ENCODE results near the gene INO80. TPM values are rescaled to one million over a fixed set of nuclear protein-coding genes. Genes with fewer than 3 reads are reported as not detected.

INO80 gene
- total and polyA plus RNA-seq, 2 donors (not counting 3 experiments of a cell fraction or from before 2014, with no cell fraction given): 5.7 to 29.1 TPM

GRCh38 chr15:40958723-40959122, 157.4 kb downstream of the INO80 start:
- FAIRE-seq (no peak), DNase-seq (ENCODE audit: low read depth, low spot score) (no peak)
- Histone ChIP-seq H3K79me2 (ENCODE audit: control insufficient read depth, insufficient read depth, low read length) (no peaks in the 10 kb centered on the region), H3K9me1 (replicated peaks; ENCODE audit: control insufficient read depth, extremely low read depth, insufficient read depth, low read length) (no peaks in the 10 kb centered on the region), H3K4me3 (replicated peaks in 1 of 3; ENCODE audit: insufficient read depth in 1 of 3, low read depth in 1 of 3, low read length in 3 of 3) (no peak overlapping the region), H4K20me1 (replicated peaks; ENCODE audit: control insufficient read depth, extremely low read depth, insufficient read depth, low read length) (no peaks in the 10 kb centered on the region), H3K27ac (ENCODE audit: insufficient read depth, low read depth, low read length) (no peak overlapping the region), H3K4me2 (ENCODE audit: insufficient read depth, low read length) (no peak overlapping the region), H3K4me1 (ENCODE audit: control insufficient read depth, extremely low read depth, insufficient read depth, low read length) (peaks cover 3% of the 10 kb centered on the region), H2AFZ (ENCODE audit: low read depth, low read length) (no peak overlapping the region), H3K9me3 (replicated peaks; ENCODE audit: control insufficient read depth, insufficient read depth, low read length) (no peaks in the 10 kb centered on the region), H3K27me3 (ENCODE audit: control insufficient read depth in 2 of 2, insufficient read depth in 2 of 2, low read length in 2 of 2) (no peaks in the 10 kb centered on the region), H3K9ac (replicated peaks; ENCODE audit: extremely low read depth, insufficient read depth, low read length) (no peak overlapping the region), H3K36me3 (ENCODE audit: control insufficient read depth in 2 of 2, extremely low read depth in 1 of 2, insufficient read depth in 2 of 2, low read length in 2 of 2) (peaks cover 0 to 2% of the 10 kb centered on the region in 2 experiments)
- no TSS peak for BruUV-seq (replicated peaks)
- intact Hi-C loops (cut with micrococcal nuclease): no loop called here
- ChIA-PET CTCF (interaction anchor here (1.0 to 9.3 kb wide), 3 partner anchors 17 to 227 kb away, joined by 3 to 101 read pairs (median 3); no protein-coding TSS in a partner anchor), POLR2A (no interaction called here)
- TF ChIP-seq POLR2AphosphoS5 (IDR thresholded peaks at IDR 0.05; ENCODE audit: insufficient read depth, low read depth, low read length) (no peak), GATA2 (IDR thresholded peaks at IDR 0.05; ENCODE audit: insufficient read depth, insufficient read length, low read depth, low read length) (no peak), FOS (IDR thresholded peaks at IDR 0.05; ENCODE audit: borderline replicate concordance, insufficient read depth, low read length) (no peak), MYC (IDR thresholded peaks at IDR 0.05; ENCODE audit: low read depth, low read length) (no peak), JUN (IDR thresholded peaks at IDR 0.05; ENCODE audit: borderline replicate concordance, insufficient read depth, insufficient read length, low read depth) (no peak), CTCF (IDR thresholded peaks at IDR 0.05; ENCODE audit: extremely low read depth in 1 of 2, insufficient read depth in 1 of 2, low read depth in 1 of 2, low read length in 2 of 2) (no peak), POLR2A (IDR thresholded peaks at IDR 0.05; ENCODE audit: low read depth, low read length) (no peak), EZH2 (IDR thresholded peaks at IDR 0.05; ENCODE audit: borderline replicate concordance, low read depth, low read length, severe bottlenecking) (no peak), MAX (IDR thresholded peaks at IDR 0.05; ENCODE audit: insufficient read depth, insufficient read length) (no peak)
- dilution Hi-C loops (cut with MboI; ENCODE audit: extremely low pct_ligation_motif_present, low sequenced_read_pairs): no loop called here

All from endothelial cell of umbilical vein (primary cell).